Osteocyte (in vitro differentiated cells): ENCODE data around the gene ADD2. TPM values are rescaled to one million over a fixed set of nuclear protein-coding genes. Genes with fewer than 3 reads are reported as not detected.
A peak's percentile ranks its signal among the peaks of the same experiment; 100 is the strongest.

Experiments
- DNase-seq: peaks from one replicate; pipeline ENCODE4 v3.0.0; 2021; ENCODE audit warnings: mixed read lengths; ENCODE audit not compliant: unreplicated experiment; ENCODE audit errors: extremely low spot score
- H3K27ac Mint-ChIP-seq: one replicate; pipeline ENCODE4 v1.8.0; 2021; ENCODE audit warnings: mild to moderate bottlenecking, mixed read lengths; ENCODE audit not compliant: unreplicated experiment
- H3K27me3 Mint-ChIP-seq: one replicate; pipeline ENCODE4 v1.8.0; 2021; ENCODE audit warnings: mixed read lengths; ENCODE audit not compliant: unreplicated experiment
- H3K36me3 Mint-ChIP-seq: one replicate; pipeline ENCODE4 v1.8.0; 2021; ENCODE audit warnings: mixed read lengths; ENCODE audit not compliant: unreplicated experiment
- H3K4me1 Mint-ChIP-seq: one replicate; pipeline ENCODE4 v1.8.0; 2021; ENCODE audit warnings: mixed read lengths; ENCODE audit not compliant: unreplicated experiment
- H3K4me3 Mint-ChIP-seq: one replicate; pipeline ENCODE4 v1.8.0; 2021; ENCODE audit warnings: mild to moderate bottlenecking, moderate library complexity, mixed read lengths; ENCODE audit not compliant: unreplicated experiment
- H3K9me3 Mint-ChIP-seq: one replicate; pipeline ENCODE4 v1.8.0; 2021; ENCODE audit warnings: mixed read lengths; ENCODE audit not compliant: unreplicated experiment
- long read RNA-seq: library from polyadenylated mRNA; unstranded; transcript quantifications from one replicate; pipeline ENCODE4 v2.0.0, GENCODE V29; 2021
- total RNA-seq: library from RNA; stranded (reverse); gene quantifications from 2 replicates; pipeline ENCODE4 v1.2.1, GENCODE V29; 2021
- TF ChIP-seq, protein P1 (sequence below): fragments of 200-600 bp; sonication (generic); IDR thresholded peaks from 2 replicates; pipeline ENCODE4 v1.5.0; 2021; ENCODE audit warnings: antibody characterized with exemption, mild to moderate bottlenecking, moderate library complexity

Gene ADD2, protein sequence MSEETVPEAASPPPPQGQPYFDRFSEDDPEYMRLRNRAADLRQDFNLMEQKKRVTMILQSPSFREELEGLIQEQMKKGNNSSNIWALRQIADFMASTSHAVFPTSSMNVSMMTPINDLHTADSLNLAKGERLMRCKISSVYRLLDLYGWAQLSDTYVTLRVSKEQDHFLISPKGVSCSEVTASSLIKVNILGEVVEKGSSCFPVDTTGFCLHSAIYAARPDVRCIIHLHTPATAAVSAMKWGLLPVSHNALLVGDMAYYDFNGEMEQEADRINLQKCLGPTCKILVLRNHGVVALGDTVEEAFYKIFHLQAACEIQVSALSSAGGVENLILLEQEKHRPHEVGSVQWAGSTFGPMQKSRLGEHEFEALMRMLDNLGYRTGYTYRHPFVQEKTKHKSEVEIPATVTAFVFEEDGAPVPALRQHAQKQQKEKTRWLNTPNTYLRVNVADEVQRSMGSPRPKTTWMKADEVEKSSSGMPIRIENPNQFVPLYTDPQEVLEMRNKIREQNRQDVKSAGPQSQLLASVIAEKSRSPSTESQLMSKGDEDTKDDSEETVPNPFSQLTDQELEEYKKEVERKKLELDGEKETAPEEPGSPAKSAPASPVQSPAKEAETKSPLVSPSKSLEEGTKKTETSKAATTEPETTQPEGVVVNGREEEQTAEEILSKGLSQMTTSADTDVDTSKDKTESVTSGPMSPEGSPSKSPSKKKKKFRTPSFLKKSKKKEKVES
- total RNA-seq: not detected in 2 replicates
- long read RNA-seq: 0 reads

- Mint-ChIP-seq H3K36me3 (no peaks in the 10 kb centered on the region), H3K4me1 (peaks cover 11% of the 10 kb centered on the region), H3K9me3 (no peaks in the 10 kb centered on the region), H3K27me3 (peaks cover 70% of the 10 kb centered on the region), H3K4me3 (peak within 1 kb of the TSS; percentile 66), H3K27ac (no peak within 1 kb of the TSS)
- no peak for DNase-seq
- TF ChIP-seq, protein P1, sequence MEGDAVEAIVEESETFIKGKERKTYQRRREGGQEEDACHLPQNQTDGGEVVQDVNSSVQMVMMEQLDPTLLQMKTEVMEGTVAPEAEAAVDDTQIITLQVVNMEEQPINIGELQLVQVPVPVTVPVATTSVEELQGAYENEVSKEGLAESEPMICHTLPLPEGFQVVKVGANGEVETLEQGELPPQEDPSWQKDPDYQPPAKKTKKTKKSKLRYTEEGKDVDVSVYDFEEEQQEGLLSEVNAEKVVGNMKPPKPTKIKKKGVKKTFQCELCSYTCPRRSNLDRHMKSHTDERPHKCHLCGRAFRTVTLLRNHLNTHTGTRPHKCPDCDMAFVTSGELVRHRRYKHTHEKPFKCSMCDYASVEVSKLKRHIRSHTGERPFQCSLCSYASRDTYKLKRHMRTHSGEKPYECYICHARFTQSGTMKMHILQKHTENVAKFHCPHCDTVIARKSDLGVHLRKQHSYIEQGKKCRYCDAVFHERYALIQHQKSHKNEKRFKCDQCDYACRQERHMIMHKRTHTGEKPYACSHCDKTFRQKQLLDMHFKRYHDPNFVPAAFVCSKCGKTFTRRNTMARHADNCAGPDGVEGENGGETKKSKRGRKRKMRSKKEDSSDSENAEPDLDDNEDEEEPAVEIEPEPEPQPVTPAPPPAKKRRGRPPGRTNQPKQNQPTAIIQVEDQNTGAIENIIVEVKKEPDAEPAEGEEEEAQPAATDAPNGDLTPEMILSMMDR: no peak
Measured at GRCh38 chr2:70767699-70768589, at the start of gene ADD2. Gene ADD2 (minus strand): TSS chr2:70768200. CDS start chr2:70706408, 61,792 bp downstream.

DNA sequence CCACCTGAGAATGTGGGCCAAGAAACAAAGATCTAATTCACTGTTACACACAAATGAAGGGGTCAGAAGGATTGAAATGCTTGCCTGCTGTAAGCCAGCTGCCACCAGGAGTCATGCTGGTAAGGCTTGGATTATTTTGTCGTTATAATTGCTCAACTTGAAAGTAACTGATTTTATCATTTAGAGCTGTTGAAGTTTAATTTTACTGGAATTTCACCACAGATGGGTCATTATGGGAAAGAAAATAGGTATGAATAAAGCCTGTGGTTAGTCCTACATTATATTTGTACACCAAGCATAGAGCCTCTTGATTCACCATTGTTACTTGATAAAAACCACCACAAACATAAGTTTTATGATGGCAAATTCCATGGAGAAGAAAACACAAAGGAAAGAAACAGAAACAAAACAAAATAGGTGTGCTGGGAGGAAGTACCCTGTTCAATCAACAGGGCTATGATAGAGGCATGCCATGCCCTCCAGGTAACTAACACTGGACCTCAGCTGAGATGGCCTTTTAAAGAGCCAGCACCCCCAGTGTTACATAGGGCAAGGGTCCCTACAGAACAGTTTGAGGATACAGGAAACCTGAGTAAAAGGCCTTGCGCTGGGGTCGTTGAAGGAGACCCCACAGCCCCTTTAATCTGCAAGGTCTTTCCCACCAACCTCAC is 49.4 kb upstream of the ADD2 start:
- Mint-ChIP-seq H3K4me1 (no peaks in the 10 kb centered on the region), H3K4me3 (no peak overlapping the region), H3K36me3 (no peaks in the 10 kb centered on the region), H3K27me3 (peaks cover 36% of the 10 kb centered on the region), H3K9me3 (no peaks in the 10 kb centered on the region), H3K27ac (no peak overlapping the region)
- DNase-seq: no peak
- TF ChIP-seq, protein P1: no peak

DNA sequence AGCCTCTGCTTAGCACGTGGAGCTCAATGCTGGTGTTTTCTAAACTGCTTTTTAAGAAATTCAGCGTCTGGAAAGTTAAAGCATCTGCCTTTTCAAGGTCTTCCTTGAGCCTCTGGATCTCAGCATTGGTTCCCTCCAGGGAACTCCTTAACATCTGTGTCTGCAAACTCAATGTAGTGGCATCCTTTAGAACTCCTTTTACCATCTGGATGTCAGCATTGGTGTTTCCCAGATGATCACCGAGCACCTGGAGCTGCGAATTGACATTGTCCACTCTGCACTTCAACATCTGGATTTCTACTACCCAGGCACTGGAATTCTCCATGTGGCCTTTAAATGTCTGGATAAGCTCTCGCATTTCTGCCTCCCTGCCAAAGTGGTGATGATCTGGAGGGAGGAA is 48.7 kb upstream of the ADD2 start:
- TF ChIP-seq, protein P1: no peak
- no peak for DNase-seq
- Mint-ChIP-seq H3K4me3 (no peak overlapping the region), H3K27me3 (peaks cover 36% of the 10 kb centered on the region), H3K9me3 (no peaks in the 10 kb centered on the region), H3K27ac (no peak overlapping the region), H3K4me1 (no peaks in the 10 kb centered on the region), H3K36me3 (no peaks in the 10 kb centered on the region)

DNA sequence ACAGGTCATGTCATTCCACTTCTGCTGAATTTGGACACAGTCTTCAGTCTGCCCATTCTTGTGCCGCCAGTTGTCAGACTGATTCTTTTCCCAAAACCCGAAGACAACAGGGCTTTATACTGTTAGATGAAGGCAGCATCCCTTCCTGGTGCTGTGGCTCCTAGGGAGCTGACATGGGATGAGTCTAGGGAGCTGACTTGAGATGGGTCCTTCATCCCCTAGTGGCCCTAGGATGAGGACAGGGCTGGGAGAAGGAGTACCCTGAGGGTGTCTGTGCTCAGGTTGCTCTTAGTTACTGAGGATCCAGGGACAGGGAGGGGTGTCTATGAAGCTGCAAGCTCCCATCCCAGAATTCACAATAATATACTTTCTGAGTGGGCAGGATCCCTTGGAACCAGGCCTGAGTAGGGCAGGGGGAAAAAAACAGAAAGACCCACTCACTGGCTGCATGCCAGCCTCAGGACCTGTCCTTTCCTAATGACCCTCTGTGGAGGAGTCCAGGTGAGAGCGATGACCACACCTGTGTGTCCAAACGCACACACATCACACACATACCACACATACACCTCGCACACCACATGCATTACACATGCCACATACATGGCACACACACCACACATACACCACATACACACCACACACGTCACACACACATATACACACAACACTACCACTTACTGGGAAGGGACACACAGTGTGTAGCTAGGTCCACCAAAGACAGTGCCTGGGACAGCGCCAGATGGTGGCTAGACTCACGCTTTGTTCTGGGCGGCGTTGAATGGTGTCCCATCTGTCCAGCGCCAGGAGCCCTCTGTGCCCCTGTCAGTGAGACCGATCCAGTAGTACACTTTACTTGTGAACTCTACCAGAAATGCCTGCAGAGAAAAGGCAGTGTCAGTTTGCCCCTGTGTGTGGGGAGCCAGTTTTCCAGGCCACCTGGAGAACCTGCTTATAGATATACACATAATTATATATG is 41.3 kb upstream of the ADD2 start:
- Mint-ChIP-seq H3K9me3 (no peaks in the 10 kb centered on the region), H3K27me3 (peaks cover 11% of the 10 kb centered on the region), H3K36me3 (no peaks in the 10 kb centered on the region), H3K4me1 (no peaks in the 10 kb centered on the region), H3K4me3 (no peak overlapping the region), H3K27ac (no peak overlapping the region)
- no peak for DNase-seq
- TF ChIP-seq, protein P1: no peak
